HG03103 (cell line): Measurements from ENCODE around the gene DAB1.
A peak's percentile ranks its signal among the peaks of the same experiment; 100 is the strongest.

ENCODE experiments used
- ATAC-seq: cut with Tn5 transposase; IDR thresholded peaks from one replicate; pipeline ENCODE4 v1.9.1; 2021; ENCODE audit warnings: low read depth; ENCODE audit not compliant: unreplicated experiment

Gene DAB1

GRCh38 chr1:57325536-57325935, 98.3 kb downstream of the DAB1 start:
- ATAC-seq = no peak

- no peak for ATAC-seq
Measured at GRCh38 chr1:57325117-57325516, 98.7 kb downstream of the DAB1 start.

- no peak for ATAC-seq
Measured at GRCh38 chr1:57324388-57324787, 99.5 kb downstream of the DAB1 start.

GRCh38 chr1:57321776-57322175, 102.1 kb downstream of the DAB1 start:
- no peak for ATAC-seq

- no peak for ATAC-seq
Measured at GRCh38 chr1:57319791-57320190, 104.1 kb downstream of the DAB1 start.

GRCh38 chr1:57319165-57319564, 104.7 kb downstream of the DAB1 start:
- no peak for ATAC-seq

GRCh38 chr1:57316861-57317260, 107.0 kb downstream of the DAB1 start:
- no peak for ATAC-seq

- no peak for ATAC-seq
Measured at GRCh38 chr1:57316291-57316690, 107.6 kb downstream of the DAB1 start.

GRCh38 chr1:57312869-57313268, 111.0 kb downstream of the DAB1 start:
- no peak for ATAC-seq

GRCh38 chr1:57311411-57311810, 112.4 kb downstream of the DAB1 start:
- ATAC-seq = no peak

- no peak for ATAC-seq
Measured at GRCh38 chr1:57311006-57311405, 112.9 kb downstream of the DAB1 start.

- ATAC-seq = no peak
Measured at GRCh38 chr1:57309630-57310029, 114.2 kb downstream of the DAB1 start.

GRCh38 chr1:57307392-57308170, 116.3 kb downstream of the DAB1 start:
- peak; percentile 95 for ATAC-seq

GRCh38 chr1:57304591-57304990, 119.3 kb downstream of the DAB1 start:
- no peak for ATAC-seq

- ATAC-seq = no peak
Measured at GRCh38 chr1:57302812-57303596, 120.9 kb downstream of the DAB1 start.

- ATAC-seq = no peak
Measured at GRCh38 chr1:57300186-57300585, 123.7 kb downstream of the DAB1 start.

GRCh38 chr1:57296726-57297250, 127.1 kb downstream of the DAB1 start:
- ATAC-seq = no peak

- no peak for ATAC-seq
Measured at GRCh38 chr1:57295326-57295725, 128.5 kb downstream of the DAB1 start.

GRCh38 chr1:57294177-57294576, 129.7 kb downstream of the DAB1 start:
- no peak for ATAC-seq

- ATAC-seq = no peak
Measured at GRCh38 chr1:57293214-57293613, 130.6 kb downstream of the DAB1 start.

GRCh38 chr1:57289781-57290180, 134.1 kb downstream of the DAB1 start:
- no peak for ATAC-seq

GRCh38 chr1:57285992-57286391, 137.9 kb downstream of the DAB1 start:
- ATAC-seq = no peak
